B cell (primary cell): ENCODE measurements around the gene SERGEF.

ENCODE experiments used
- CTCF ChIP-seq: fragments of 200-600 bp; IDR thresholded peaks from one replicate; pipeline ENCODE4 v1.8.0; 2022; ENCODE audit warnings: antibody characterized with exemption, mild to moderate bottlenecking
- EZH2 ChIP-seq: IDR thresholded peaks from 2 replicates; pipeline ENCODE4 v1.6.1; 2012; ENCODE audit warnings: borderline replicate concordance, low read depth, mild to moderate bottlenecking, moderate library complexity, low read length; ENCODE audit not compliant: insufficient read depth, poor library complexity, severe bottlenecking

DNA sequence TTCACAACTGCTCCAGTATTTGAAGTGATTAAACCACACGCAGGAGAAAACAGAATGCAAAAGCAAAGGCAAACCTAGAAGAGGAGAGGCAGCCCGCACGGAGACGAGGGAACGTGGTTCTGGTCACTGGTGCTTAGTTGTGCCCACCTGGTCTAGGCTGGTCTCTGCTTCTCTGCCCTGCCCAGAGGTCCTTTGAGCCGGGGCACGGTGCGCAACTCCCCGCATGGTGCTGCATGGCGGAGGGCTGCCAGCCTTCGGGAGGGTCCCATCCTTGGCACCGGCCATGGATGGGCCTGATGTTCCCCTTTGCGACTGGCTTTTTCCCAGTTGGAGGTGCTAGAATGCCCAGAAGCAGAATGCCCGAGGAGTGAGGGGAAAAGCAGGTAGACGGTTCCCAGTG is 232.2 kb downstream of the SERGEF start:
- no peak for TF ChIP-seq CTCF
- no peak for TF ChIP-seq EZH2
